GM12878 (cell line): ENCODE data around the gene CMTM4. TPM values are rescaled to one million over a fixed set of nuclear protein-coding genes. Genes with fewer than 3 reads are reported as not detected.
A peak's percentile ranks its signal among the peaks of the same experiment; 100 is the strongest.

Experiments
- ATAC-seq: fragments of 200-7000 bp; cut with Tn5 transposase; 3 replicates; pipeline ENCODE4 v1.9.1; 2020; ENCODE audit warnings: mild to moderate bottlenecking, moderate library complexity
- BruUV-seq: library from RNA; stranded (reverse); fragments of 400-500 nt; replicated peaks from 2 replicates; lab custom pipeline; 2021; lab: Mats Ljungman, UMichigan
- CTCF ChIA-PET: fragments of 300-600 bp; sonication (Branson Sonifier 250); formaldehyde crosslinking; extraction: SDS; loops from one replicate; lab custom pipeline; 2021; ENCODE audit warnings: inconsistent platforms; lab: Yijun Ruan, JAX
- POLR2A ChIA-PET: fragments of 350-600 bp; formaldehyde crosslinking; extraction: SDS; loops from one replicate; lab custom pipeline; 2021; ENCODE audit warnings: inconsistent platforms; lab: Charles Lee
- RAD21 ChIA-PET: fragments of 300-600 bp; sonication (Branson Sonifier 250); formaldehyde crosslinking; loops from one replicate; lab custom pipeline; 2023; ENCODE audit warnings: antibody characterized with exemption; ENCODE audit not compliant: unreplicated experiment; lab: Charles Lee
- SMC1A ChIA-PET: fragments of 300-600 bp; sonication (Branson Sonifier 250); formaldehyde crosslinking; loops from one replicate; lab custom pipeline; 2023; ENCODE audit not compliant: unreplicated experiment, uncharacterized antibody; lab: Charles Lee
- DNase-seq: peaks from one replicate; pipeline ENCODE4 v3.0.0-alpha.2; 2011; ENCODE audit warnings: low read depth, low spot score
- FAIRE-seq: peaks from 3 replicates; lab custom pipeline; 2011; peaks lifted over from hg19 to GRCh38; lab: Jason Lieb, UNC
- H2AFZ ChIP-seq: 2 replicates; pipeline ENCODE4 v1.6.0; 2011; ENCODE audit warnings: low read depth, low read length, control low read depth; ENCODE audit not compliant: control insufficient read depth
- H3K27ac ChIP-seq: 2 replicates; pipeline ENCODE4 v1.5.1; 2011; ENCODE audit warnings: control low read depth; ENCODE audit not compliant: control insufficient read depth, insufficient read depth
- H3K27me3 ChIP-seq, 2 experiments: replicated peaks in 1 of 2; 2 replicates each; pipeline versions ENCODE4 v1.6.0 to v1.6.1; 2011; ENCODE audit warnings: low read length in 1 of 2; ENCODE audit not compliant: control insufficient read depth in 2 of 2, insufficient read depth in 2 of 2
- H3K36me3 ChIP-seq, 2 experiments: 2 replicates each; pipeline ENCODE4 v1.5.1; 2011; ENCODE audit warnings: low read length in 1 of 2; ENCODE audit not compliant: control insufficient read depth in 2 of 2, insufficient read depth in 2 of 2
- H3K4me1 ChIP-seq: 2 replicates; pipeline ENCODE4 v1.6.1; 2011; ENCODE audit warnings: mild to moderate bottlenecking, low read length, moderate library complexity, mixed read lengths; ENCODE audit not compliant: control insufficient read depth, insufficient read depth
- H3K4me2 ChIP-seq: 2 replicates; pipeline ENCODE4 v1.6.0; 2011; ENCODE audit warnings: control low read depth; ENCODE audit not compliant: control insufficient read depth, insufficient read depth
- H3K4me3 ChIP-seq: fragments of 200-600 bp; sonication (generic); 2 replicates; pipeline ENCODE4 v1.5.1; 2016
- H3K79me2 ChIP-seq: 2 replicates; pipeline ENCODE4 v1.6.0; 2011; ENCODE audit warnings: low read length; ENCODE audit not compliant: control insufficient read depth, insufficient read depth
- H3K9ac ChIP-seq: 2 replicates; pipeline ENCODE4 v1.8.0; 2011; ENCODE audit warnings: low read length, control low read depth, mixed read lengths; ENCODE audit not compliant: control insufficient read depth, insufficient read depth
- H3K9me3 ChIP-seq: replicated peaks from 3 replicates; pipeline ENCODE4 v1.5.1; 2011; ENCODE audit warnings: mild to moderate bottlenecking, low read length; ENCODE audit not compliant: control insufficient read depth, insufficient read depth
- H4K20me1 ChIP-seq: 2 replicates; pipeline ENCODE4 v1.6.0; 2011; ENCODE audit not compliant: control insufficient read depth, insufficient read depth
- DPF2 ChIP-seq: fragments of 450-650 bp; IDR thresholded peaks from 2 replicates; pipeline ENCODE4 v1.6.1; 2017; ENCODE audit warnings: mild to moderate bottlenecking
- EED ChIP-seq: sonication (generic); IDR thresholded peaks from 2 replicates; pipeline ENCODE4 v1.6.1; 2016; ENCODE audit warnings: antibody characterized with exemption, low read depth
- ESRRA ChIP-seq: IDR thresholded peaks from 2 replicates; pipeline ENCODE4 v1.6.1; 2012; ENCODE audit warnings: mild to moderate bottlenecking, low read length, improper control_type of control experiment
- EZH2 ChIP-seq: IDR thresholded peaks from 2 replicates; pipeline ENCODE4 v1.6.1; 2012; ENCODE audit warnings: low read depth, mild to moderate bottlenecking, control low read depth, inconsistent platforms, low read length, borderline replicate concordance; ENCODE audit not compliant: control insufficient read depth
- KAT2A ChIP-seq: conservative IDR thresholded peaks from 2 replicates; pipeline ENCODE4 v1.6.1; 2011; ENCODE audit warnings: low read depth, low read length; ENCODE audit not compliant: control insufficient read depth
- NFIC ChIP-seq: IDR thresholded peaks from 2 replicates; pipeline ENCODE4 v1.6.1; 2012; ENCODE audit warnings: low read depth, mild to moderate bottlenecking, inconsistent platforms, low read length, moderate library complexity
- NRF1 ChIP-seq: conservative IDR thresholded peaks from 2 replicates; pipeline ENCODE4 v1.6.1; 2011; ENCODE audit warnings: mild to moderate bottlenecking, low read depth, low read length, improper control_type of control experiment
- POLR2AphosphoS5 ChIP-seq: IDR thresholded peaks from 2 replicates; pipeline ENCODE4 v1.6.1; 2011; ENCODE audit warnings: mild to moderate bottlenecking, low read length, inconsistent platforms
- RAD21 ChIP-seq: IDR thresholded peaks from 2 replicates; pipeline ENCODE4 v1.6.1; 2011; ENCODE audit warnings: mild to moderate bottlenecking, low read depth, low read length, moderate library complexity; ENCODE audit not compliant: insufficient read depth
- RELA ChIP-seq: fragments of 450-650 bp; IDR thresholded peaks from 2 replicates; pipeline ENCODE4 v1.8.0; 2014; ENCODE audit warnings: borderline replicate concordance; ENCODE audit not compliant: partially characterized antibody
- SIX5 ChIP-seq: IDR thresholded peaks from 2 replicates; pipeline ENCODE4 v1.6.1; 2011; ENCODE audit warnings: mild to moderate bottlenecking, low read depth, low read length, moderate library complexity; ENCODE audit not compliant: severe bottlenecking
- SREBF2 ChIP-seq: IDR thresholded peaks from 2 replicates; pipeline ENCODE4 v1.6.1; 2012; ENCODE audit warnings: mild to moderate bottlenecking, low read length
- SUPT20H ChIP-seq: IDR thresholded peaks from 2 replicates; pipeline ENCODE4 v1.6.1; 2011; ENCODE audit warnings: low read depth, mild to moderate bottlenecking, low read length, moderate library complexity, borderline replicate concordance; ENCODE audit not compliant: control insufficient read depth
- WRNIP1 ChIP-seq: IDR thresholded peaks from 2 replicates; pipeline ENCODE4 v1.6.1; 2011; ENCODE audit warnings: low read depth, low read length, improper control_type of control experiment, borderline replicate concordance
- ZBED1 ChIP-seq: IDR thresholded peaks from 2 replicates; pipeline ENCODE4 v1.6.1; 2016; ENCODE audit warnings: borderline replicate concordance
- WGBS: methylation state at CpG from one replicate; pipeline ENCODE4 v1.1.6; 2016; ENCODE audit warnings: low lambda C conversion rate; ENCODE audit not compliant: insufficient replicate concordance, insufficient coverage; ENCODE audit errors: missing lambda C conversion rate; 5-methylcytosine and 5-hydroxymethylcytosine counted together
- in situ Hi-C: fragments of 300-500 bp; cut with MboI; formaldehyde crosslinking; loops from 9 replicates; pipeline ENCODE4 v1.14.3; 2018; ENCODE audit warnings: mixed read lengths
- intact Hi-C: fragments of 100-400 bp; cut with micrococcal nuclease; formaldehyde crosslinking; loops from one replicate; pipeline ENCODE4 v1.14.2; 2022; ENCODE audit not compliant: unreplicated experiment
- polyA plus RNA-seq, 11 experiments: library from polyadenylated mRNA; depleted of rRNA in 4 of 11; unstranded in 6 of 11; stranded (reverse) in 5 of 11; fragments of >200 nt; fragmentation: Nextera tagmentation in 4 of 11; fragmentation: Illumina TruSeq in 1 of 11; extraction: Ambion mirVana in 4 of 11; extraction: Trizol in 1 of 11; gene quantifications; 1 replicate in 1 of 11; 2 replicates in 10 of 11; pipeline versions ENCODE4 v1.2.1 to v1.2.3, GENCODE V29; 2011 to 2016; ENCODE audit warnings: inconsistent platforms in 2 of 11, missing spikeins in 2 of 11, low read depth in 1 of 11
- total RNA-seq, 4 experiments: library from RNA; depleted of rRNA in 3 of 4; stranded (reverse); fragments of >200 nt in 3 of 4; fragmentation: Illumina TruSeq in 1 of 4; extraction: Trizol in 1 of 4; gene quantifications; 2 replicates each; pipeline versions ENCODE4 v1.2.1 to v1.2.3, GENCODE V29; 2013 to 2021
- TF ChIP-seq, protein P1 (sequence below): fragments of 450-650 bp; IDR thresholded peaks from 2 replicates; pipeline ENCODE4 v1.6.1; 2016; ENCODE audit warnings: mild to moderate bottlenecking
- TF ChIP-seq, protein P2 (sequence below): fragments of 450-650 bp; IDR thresholded peaks from 2 replicates; pipeline ENCODE4 v1.6.1; 2016; ENCODE audit warnings: mild to moderate bottlenecking

The CMTM4 gene
- total and polyA plus RNA-seq, 10 of the 15 experiments (the other 5 are each of a cell fraction or from before 2014, with no cell fraction given): 0.02 to 0.43 (median 0.15) TPM; not detected in 2

DNA sequence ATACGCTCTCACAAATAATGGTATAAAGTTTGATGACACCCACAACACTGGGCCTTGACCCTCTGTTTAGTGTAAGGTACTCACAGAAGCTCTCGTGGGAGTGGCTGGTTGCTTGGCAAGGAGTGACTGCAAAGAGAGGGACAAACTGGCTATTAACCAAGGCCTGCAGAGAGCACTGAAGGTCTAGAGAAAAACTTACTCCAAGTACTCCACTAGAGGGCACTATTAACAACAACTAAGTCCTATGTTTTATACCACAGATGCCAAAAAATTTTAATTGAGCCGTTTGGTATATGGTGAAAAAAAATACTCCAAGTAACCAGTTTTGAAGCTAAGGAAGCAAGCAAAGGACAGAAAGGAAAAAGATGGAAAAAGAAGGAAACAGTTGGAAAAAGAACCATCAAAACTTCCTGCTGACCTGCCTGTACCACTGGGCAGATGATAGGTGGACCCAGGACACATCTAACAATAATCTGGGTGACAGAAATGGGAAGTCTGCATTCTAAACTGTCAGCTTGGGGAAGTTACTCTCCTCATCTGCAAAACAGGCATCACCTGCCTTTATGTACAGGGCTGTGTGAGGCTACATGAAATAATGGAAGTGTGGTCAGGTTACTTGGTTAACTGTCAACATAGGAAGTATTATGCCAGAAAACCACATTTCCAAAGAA is 31.7 kb upstream of the CMTM4 start (continued):
- peak; percentile 12; the same call in 1 of the 2 replicates for TF ChIP-seq POLR2AphosphoS5
- no peak for TF ChIP-seq NRF1
- no peak for TF ChIP-seq NFIC
- no peak for TF ChIP-seq DPF2
- TF ChIP-seq, protein P1, sequence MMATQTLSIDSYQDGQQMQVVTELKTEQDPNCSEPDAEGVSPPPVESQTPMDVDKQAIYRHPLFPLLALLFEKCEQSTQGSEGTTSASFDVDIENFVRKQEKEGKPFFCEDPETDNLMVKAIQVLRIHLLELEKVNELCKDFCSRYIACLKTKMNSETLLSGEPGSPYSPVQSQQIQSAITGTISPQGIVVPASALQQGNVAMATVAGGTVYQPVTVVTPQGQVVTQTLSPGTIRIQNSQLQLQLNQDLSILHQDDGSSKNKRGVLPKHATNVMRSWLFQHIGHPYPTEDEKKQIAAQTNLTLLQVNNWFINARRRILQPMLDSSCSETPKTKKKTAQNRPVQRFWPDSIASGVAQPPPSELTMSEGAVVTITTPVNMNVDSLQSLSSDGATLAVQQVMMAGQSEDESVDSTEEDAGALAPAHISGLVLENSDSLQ: no peak

DNA sequence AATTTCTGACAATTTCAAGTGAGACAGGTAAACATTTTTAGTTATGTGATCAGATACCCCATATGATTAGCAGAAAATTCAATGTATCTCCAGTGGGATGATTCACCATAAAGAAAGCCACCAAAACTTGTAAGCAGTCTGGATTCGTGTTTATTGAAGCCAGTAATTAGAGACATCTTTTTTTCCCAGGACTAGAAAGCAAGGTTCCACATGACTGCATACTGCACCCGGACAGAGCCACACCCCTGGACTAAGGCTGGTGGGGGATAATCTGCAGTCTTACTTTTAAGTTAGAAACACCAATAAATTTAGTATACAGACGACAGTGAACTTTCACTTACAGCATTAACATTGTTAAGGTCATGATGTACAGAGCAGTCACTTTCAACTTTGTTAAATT is 24.2 kb upstream of the CMTM4 start:
- TF ChIP-seq RELA (no peak), EED (no peak), RAD21 (no peak), SUPT20H (no peak), SREBF2 (no peak), EZH2 (no peak), ESRRA (no peak), SIX5 (no peak), WRNIP1 (no peak), KAT2A (no peak), ZBED1 (no peak)
- TF ChIP-seq, protein P2, sequence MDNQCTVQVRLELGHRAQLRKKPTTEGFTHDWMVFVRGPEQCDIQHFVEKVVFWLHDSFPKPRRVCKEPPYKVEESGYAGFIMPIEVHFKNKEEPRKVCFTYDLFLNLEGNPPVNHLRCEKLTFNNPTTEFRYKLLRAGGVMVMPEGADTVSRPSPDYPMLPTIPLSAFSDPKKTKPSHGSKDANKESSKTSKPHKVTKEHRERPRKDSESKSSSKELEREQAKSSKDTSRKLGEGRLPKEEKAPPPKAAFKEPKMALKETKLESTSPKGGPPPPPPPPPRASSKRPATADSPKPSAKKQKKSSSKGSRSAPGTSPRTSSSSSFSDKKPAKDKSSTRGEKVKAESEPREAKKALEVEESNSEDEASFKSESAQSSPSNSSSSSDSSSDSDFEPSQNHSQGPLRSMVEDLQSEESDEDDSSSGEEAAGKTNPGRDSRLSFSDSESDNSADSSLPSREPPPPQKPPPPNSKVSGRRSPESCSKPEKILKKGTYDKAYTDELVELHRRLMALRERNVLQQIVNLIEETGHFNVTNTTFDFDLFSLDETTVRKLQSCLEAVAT: no peak
- Histone ChIP-seq H3K9me3 (no peaks in the 10 kb centered on the region), H3K79me2 (no peaks in the 10 kb centered on the region), H3K4me2 (no peak overlapping the region), H4K20me1 (0 out of 2 replicates have a peak, but pooled peaks cover 2% of the 10 kb centered on the region), H2AFZ (no peak overlapping the region), H3K4me1 (no peaks in the 10 kb centered on the region), H3K4me3 (no peak overlapping the region), H3K27me3 (no peaks in the 10 kb centered on the region), H3K36me3 (peaks cover 3 to 18% of the 10 kb centered on the region in 2 experiments), H3K9ac (no peak overlapping the region), H3K27ac (no peak overlapping the region)
- CTCF ChIA-PET: interaction anchor here (2.3 kb wide), 1 partner anchor 17 kb away, joined by 6 read pairs; no protein-coding TSS in a partner anchor
- FAIRE-seq (no peak), ATAC-seq (no peak), DNase-seq (no peak)
- intact Hi-C loops (no loop called here), in situ Hi-C loops (no loop called here)
- RAD21 ChIA-PET: no interaction called here
- no TSS peak for BruUV-seq
- POLR2A ChIA-PET: no interaction called here
- SMC1A ChIA-PET: no interaction called here
- 81% methylated on average over 3 of the region's 3 CpGs for WGBS
